CD4-positive, CD25-positive, alpha-beta regulatory T cell (primary cell): ENCODE measurements around the gene TMX1. TPM values are rescaled to one million over a fixed set of nuclear protein-coding genes. Genes with fewer than 3 reads are reported as not detected.

Experiments
- ATAC-seq, 2 donors: fragments of 150-1000 bp; cut with Tn5 transposase; one replicate each; pipeline ENCODE4 v1.10.0; 2021; ENCODE audit warnings: low read depth in 2 of 2, moderate number of reproducible peaks in 2 of 2, moderate library complexity in 1 of 2
- DNase-seq, 3 donors: peaks; one replicate each; pipeline versions ENCODE4 v3.0.0 to v3.0.0-alpha.2; 2012 to 2022; ENCODE audit warnings: mixed read lengths in 1 of 3
- H3K27ac ChIP-seq: one replicate; pipeline ENCODE4 v1.7.0; 2013; ENCODE audit warnings: mild to moderate bottlenecking, low read length; ENCODE audit not compliant: insufficient read depth, poor library complexity, severe bottlenecking
- H3K27me3 ChIP-seq: one replicate; pipeline ENCODE4 v1.7.0; 2013; ENCODE audit warnings: low read length; ENCODE audit not compliant: control insufficient read depth, insufficient read depth
- H3K36me3 ChIP-seq: one replicate; pipeline ENCODE4 v1.7.0; 2013; ENCODE audit warnings: mild to moderate bottlenecking, low read length, moderate library complexity; ENCODE audit not compliant: control insufficient read depth, insufficient read depth
- H3K4me1 ChIP-seq: 2 replicates; pipeline ENCODE4 v1.7.0; 2013; ENCODE audit warnings: mild to moderate bottlenecking, low read length; ENCODE audit not compliant: insufficient read depth, control insufficient read depth, poor library complexity, severe bottlenecking
- H3K4me3 ChIP-seq: one replicate; pipeline ENCODE4 v1.7.0; 2013; ENCODE audit warnings: low read depth, mild to moderate bottlenecking, low read length, moderate library complexity
- H3K9me3 ChIP-seq, 2 experiments: 1 replicate in 1 of 2; 2 replicates in 1 of 2; pipeline ENCODE4 v1.7.0; 2013; ENCODE audit warnings: low read length in 2 of 2, mild to moderate bottlenecking in 1 of 2, moderate library complexity in 1 of 2; ENCODE audit not compliant: control insufficient read depth in 2 of 2
- H3K27ac Mint-ChIP-seq, 3 donors: one replicate each; pipeline ENCODE4 v1.8.0; 2020 to 2022; ENCODE audit warnings: mild to moderate bottlenecking in 3 of 3, mixed read lengths in 3 of 3, moderate library complexity in 2 of 3
- H3K27me3 Mint-ChIP-seq: one replicate; pipeline ENCODE4 v1.8.0; 2022; ENCODE audit warnings: mild to moderate bottlenecking, mixed read lengths
- H3K36me3 Mint-ChIP-seq: one replicate; pipeline ENCODE4 v1.8.0; 2020; ENCODE audit warnings: mixed read lengths
- H3K4me1 Mint-ChIP-seq, 4 donors: one replicate each; pipeline ENCODE4 v1.8.0; 2020 to 2022; ENCODE audit warnings: mixed read lengths in 4 of 4, mild to moderate bottlenecking in 1 of 4
- H3K4me3 Mint-ChIP-seq, 4 donors: one replicate each; pipeline ENCODE4 v1.8.0; 2020 to 2022; ENCODE audit warnings: mild to moderate bottlenecking in 4 of 4, mixed read lengths in 4 of 4, moderate library complexity in 3 of 4
- H3K9me3 Mint-ChIP-seq, 7 donors: one replicate each; pipeline ENCODE4 v1.8.0; 2020 to 2022; ENCODE audit warnings: mixed read lengths in 7 of 7, mild to moderate bottlenecking in 3 of 7, moderate library complexity in 2 of 7
- polyA plus RNA-seq, 4 donors: library from polyadenylated mRNA; unstranded; fragments of 300-500 nt; fragmentation: Illumina TruSeq; gene quantifications; one replicate each; pipeline ENCODE4 v1.2.3, GENCODE V29; 2021
- total RNA-seq: library from RNA; stranded (reverse); gene quantifications from one replicate; pipeline ENCODE4 v1.2.3, GENCODE V29; 2022

Gene TMX1
- total and polyA plus RNA-seq, 5 donors from 2014 or later = 19.5 to 40.6 (median 40.0) TPM

GRCh38 chr14:51246032-51246431 is 6.0 kb downstream of the TMX1 start:
- peak overlapping the region in 2 of 4 donors; percentile 37 to 49 for H3K4me3 Mint-ChIP-seq
- H3K9me3 Mint-ChIP-seq = no peaks in the 10 kb centered on the region
- peak overlapping the region in 2 of 3 donors; percentile 6 to 57 for H3K27ac Mint-ChIP-seq
- Histone ChIP-seq H3K4me1 (peaks cover 40% of the 10 kb centered on the region), H3K9me3 (no peaks in the 10 kb centered on the region), H3K27ac (no peak overlapping the region), H3K4me3 (no peak overlapping the region), H3K27me3 (no peaks in the 10 kb centered on the region), H3K36me3 (peaks cover 44% of the 10 kb centered on the region)
- H3K27me3 Mint-ChIP-seq = no peaks in the 10 kb centered on the region
- H3K4me1 Mint-ChIP-seq = peaks cover 5 to 41% (median 25%) of the 10 kb centered on the region in 4 donors
- H3K36me3 Mint-ChIP-seq = peaks cover 33% of the 10 kb centered on the region
- ATAC-seq = no peak
- peak in 1 of 3 donors; percentile 20 for DNase-seq

- no peaks in the 10 kb centered on the region for H3K9me3 ChIP-seq
- no peaks in the 10 kb centered on the region for H3K27me3 ChIP-seq
- peak overlapping the region in 1 of 3 donors; percentile 35 for H3K27ac Mint-ChIP-seq
- H3K27me3 Mint-ChIP-seq = no peaks in the 10 kb centered on the region
- ATAC-seq = no peak
- H3K4me3 ChIP-seq = no peak overlapping the region
- peaks cover 5 to 33% (median 17%) of the 10 kb centered on the region in 4 donors for H3K4me1 Mint-ChIP-seq
- H3K9me3 Mint-ChIP-seq = no peaks in the 10 kb centered on the region
- H3K4me3 Mint-ChIP-seq = peak overlapping the region in 1 of 4 donors; percentile 13
- H3K4me1 ChIP-seq = peaks cover 18% of the 10 kb centered on the region
- H3K36me3 Mint-ChIP-seq = peaks cover 47% of the 10 kb centered on the region
- no peak for DNase-seq
- H3K36me3 ChIP-seq = peaks cover 64% of the 10 kb centered on the region
- H3K27ac ChIP-seq = no peak overlapping the region
Observed at GRCh38 chr14:51248016-51248987, 8.3 kb downstream of the TMX1 start.

GRCh38 chr14:51251486-51251885 is 11.4 kb downstream of the TMX1 start:
- no peaks in the 10 kb centered on the region for H3K27me3 Mint-ChIP-seq
- no peaks in the 10 kb centered on the region for H3K4me1 ChIP-seq
- no peak overlapping the region for H3K27ac ChIP-seq
- H3K9me3 Mint-ChIP-seq = no peaks in the 10 kb centered on the region
- peaks cover 62% of the 10 kb centered on the region for H3K36me3 ChIP-seq
- no peak overlapping the region for H3K27ac Mint-ChIP-seq
- peaks cover 0 to 9% (median 5%) of the 10 kb centered on the region in 4 donors for H3K4me1 Mint-ChIP-seq
- DNase-seq (no peak), ATAC-seq (no peak)
- no peaks in the 10 kb centered on the region for H3K9me3 ChIP-seq
- H3K4me3 ChIP-seq = no peak overlapping the region
- H3K4me3 Mint-ChIP-seq = no peak overlapping the region
- no peaks in the 10 kb centered on the region for H3K27me3 ChIP-seq
- peaks cover 58% of the 10 kb centered on the region for H3K36me3 Mint-ChIP-seq

- no peaks in the 10 kb centered on the region for H3K27me3 Mint-ChIP-seq
Observed at GRCh38 chr14:51253880-51254279, 13.8 kb downstream of the TMX1 start.

GRCh38 chr14:51258280-51258679 is 18.2 kb downstream of the TMX1 start:
- Histone ChIP-seq H3K9me3 (peaks cover 0 to 5% of the 10 kb centered on the region in 2 experiments), H3K4me1 (no peaks in the 10 kb centered on the region), H3K36me3 (peaks cover 18% of the 10 kb centered on the region), H3K27me3 (no peaks in the 10 kb centered on the region), H3K4me3 (no peak overlapping the region), H3K27ac (no peak overlapping the region)
- Mint-ChIP-seq H3K27me3 (no peaks in the 10 kb centered on the region), H3K27ac (no peak overlapping the region), H3K4me3 (no peak overlapping the region), H3K9me3 (peaks cover 0 to 6% (median 2%) of the 10 kb centered on the region in 7 donors), H3K36me3 (peaks cover 42% of the 10 kb centered on the region), H3K4me1 (peaks cover 7 to 23% (median 9%) of the 10 kb centered on the region in 4 donors)
- DNase-seq (no peak), ATAC-seq (no peak)

More at GRCh38 chr14:51253880-51254279, 13.8 kb downstream of the TMX1 start:
- Histone ChIP-seq H3K27ac (no peak overlapping the region), H3K27me3 (no peaks in the 10 kb centered on the region), H3K36me3 (peaks cover 57% of the 10 kb centered on the region), H3K4me1 (no peaks in the 10 kb centered on the region), H3K4me3 (no peak overlapping the region), H3K9me3 (peaks cover 0 to 5% of the 10 kb centered on the region in 2 experiments)
- DNase-seq (no peak), ATAC-seq (no peak)
- Mint-ChIP-seq H3K4me1 (peaks cover 0 to 3% (median 1%) of the 10 kb centered on the region in 4 donors), H3K4me3 (no peak overlapping the region), H3K27ac (peak overlapping the region in 2 of 3 donors; percentile 7 to 21), H3K9me3 (peaks cover 0 to 6% (median 1%) of the 10 kb centered on the region in 7 donors), H3K36me3 (peaks cover 60% of the 10 kb centered on the region)

GRCh38 chr14:51258788-51259187 is 18.7 kb downstream of the TMX1 start:
- H3K27me3 Mint-ChIP-seq = no peaks in the 10 kb centered on the region
- peaks cover 0 to 5% of the 10 kb centered on the region in 2 experiments for H3K9me3 ChIP-seq
- no peak for DNase-seq
- no peak overlapping the region for H3K27ac Mint-ChIP-seq
- H3K9me3 Mint-ChIP-seq = peaks cover 0 to 6% (median 2%) of the 10 kb centered on the region in 7 donors
- H3K4me3 Mint-ChIP-seq = no peak overlapping the region
- H3K27me3 ChIP-seq = no peaks in the 10 kb centered on the region
- no peak overlapping the region for H3K4me3 ChIP-seq
- H3K4me1 Mint-ChIP-seq = peaks cover 8 to 23% (median 9%) of the 10 kb centered on the region in 4 donors
- H3K27ac ChIP-seq = no peak overlapping the region
- peaks cover 14% of the 10 kb centered on the region for H3K36me3 ChIP-seq
- H3K4me1 ChIP-seq = no peaks in the 10 kb centered on the region
- no peak for ATAC-seq
- H3K36me3 Mint-ChIP-seq = peaks cover 42% of the 10 kb centered on the region

DNA sequence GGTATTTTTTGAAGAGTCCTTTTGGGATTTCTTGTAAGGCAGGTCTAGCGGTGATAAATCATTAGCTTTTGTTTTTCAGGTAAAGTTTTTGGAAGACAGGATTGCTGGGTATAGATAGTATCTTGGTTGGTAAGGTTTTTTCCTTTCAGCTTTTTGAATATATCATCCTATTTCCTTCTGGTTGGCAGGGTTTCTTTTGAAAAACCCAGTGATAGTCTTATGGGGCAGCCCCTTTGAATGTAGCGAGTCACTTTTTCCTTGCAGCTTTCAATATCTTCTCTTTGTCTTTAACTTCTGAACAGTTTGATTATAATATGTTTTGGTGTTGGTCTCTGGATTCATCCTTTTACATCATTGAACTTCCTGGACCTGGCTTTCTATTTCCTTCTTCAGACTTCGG is 20.2 kb downstream of the TMX1 start:
- Histone ChIP-seq H3K9me3 (peaks cover 0 to 5% of the 10 kb centered on the region in 2 experiments), H3K4me1 (no peaks in the 10 kb centered on the region), H3K27me3 (no peaks in the 10 kb centered on the region), H3K4me3 (no peak overlapping the region), H3K36me3 (peaks cover 11% of the 10 kb centered on the region), H3K27ac (no peak overlapping the region)
- Mint-ChIP-seq H3K36me3 (peaks cover 34% of the 10 kb centered on the region), H3K27ac (peak overlapping the region in 1 of 3 donors; percentile 27), H3K9me3 (peaks cover 0 to 6% (median 2%) of the 10 kb centered on the region in 7 donors), H3K27me3 (no peaks in the 10 kb centered on the region), H3K4me1 (peaks cover 8 to 23% (median 11%) of the 10 kb centered on the region in 4 donors), H3K4me3 (no peak overlapping the region)
- ATAC-seq = no peak
- no peak for DNase-seq
